ENCODE results near the gene RCOR1.

The RCOR1 gene

GRCh38 chr14:102551995-102552705 lies 40.3 kb upstream of the RCOR1 start:
- DNase-seq (ENCODE audit: insufficient read length, low spot score): no peak
- no peak for FAIRE-seq
- TF ChIP-seq CTCF (IDR thresholded peaks at IDR 0.05; ENCODE audit: insufficient read depth, missing control alignments): no peak

- DNase-seq (ENCODE audit: insufficient read length, low spot score) (no peak), FAIRE-seq (no peak)
- no peak for TF ChIP-seq CTCF (IDR thresholded peaks at IDR 0.05; ENCODE audit: insufficient read depth, missing control alignments)
Measured at GRCh38 chr14:102554821-102555819, 37.3 kb upstream of the RCOR1 start.

- TF ChIP-seq CTCF (IDR thresholded peaks at IDR 0.05; ENCODE audit: insufficient read depth, missing control alignments): no peak
- DNase-seq (ENCODE audit: insufficient read length, low spot score) (no peak), FAIRE-seq (no peak)
Measured at GRCh38 chr14:102556098-102556677, 36.3 kb upstream of the RCOR1 start.

- no peak for FAIRE-seq
- TF ChIP-seq CTCF (IDR thresholded peaks at IDR 0.05; ENCODE audit: insufficient read depth, missing control alignments): no peak
- DNase-seq (ENCODE audit: insufficient read length, low spot score): no peak
Measured at GRCh38 chr14:102557434-102558226, 34.8 kb upstream of the RCOR1 start.

GRCh38 chr14:102558556-102558955 lies 33.9 kb upstream of the RCOR1 start:
- FAIRE-seq (no peak), DNase-seq (ENCODE audit: insufficient read length, low spot score) (no peak)
- TF ChIP-seq CTCF (IDR thresholded peaks at IDR 0.05; ENCODE audit: insufficient read depth, missing control alignments): no peak

- DNase-seq (ENCODE audit: insufficient read length, low spot score) (no peak), FAIRE-seq (no peak)
- TF ChIP-seq CTCF (IDR thresholded peaks at IDR 0.05; ENCODE audit: insufficient read depth, missing control alignments): no peak
Measured at GRCh38 chr14:102560458-102561261, 31.8 kb upstream of the RCOR1 start.
